NT2/D1 (cell line): ENCODE results near the gene AP2A2.

ENCODE experiments used
- SUZ12 ChIP-seq: IDR thresholded peaks from 2 replicates; pipeline ENCODE4 v1.6.1; 2011; ENCODE audit not compliant: insufficient read length, insufficient read depth; ENCODE audit errors: extremely low read depth
- YY1 ChIP-seq: IDR thresholded peaks from 2 replicates; pipeline ENCODE4 v1.6.1; 2011; ENCODE audit not compliant: insufficient read length, insufficient read depth
- ZNF274 ChIP-seq: IDR thresholded peaks from 2 replicates; pipeline ENCODE4 v1.6.1; 2011; ENCODE audit warnings: mild to moderate bottlenecking, low read depth, low read length

- no peak for TF ChIP-seq YY1
- TF ChIP-seq ZNF274, result no peak
- TF ChIP-seq SUZ12, result no peak
Observed at GRCh38 chr11:898143-898511, 27.5 kb upstream of the AP2A2 start.
